A549 (cell line): Measurements from ENCODE around the gene FATE1.

Experiments used
- CHD2 ChIP-seq: fragments of 150-350 bp; IDR thresholded peaks from 2 replicates; pipeline ENCODE4 v1.6.1; 2014; ENCODE audit warnings: low read length; ENCODE audit not compliant: partially characterized antibody
- EP300 ChIP-seq, 2 experiments: fragments of >200 bp; sonication (Bioruptor Twin); formaldehyde crosslinking; IDR thresholded peaks; 2 replicates in 1 of 2; 3 replicates in 1 of 2; pipeline ENCODE4 v1.6.1; 2016 to 2017
- HOXB13 ChIP-seq: fragments of 250-450 bp; sonication (Bioruptor Pico); IDR thresholded peaks from 2 replicates; pipeline ENCODE4 v1.5.0; 2020; ENCODE audit warnings: low read depth, mild to moderate bottlenecking, moderate library complexity
- MAZ ChIP-seq: fragments of 150-350 bp; IDR thresholded peaks from 2 replicates; pipeline ENCODE4 v1.6.1; 2014; ENCODE audit warnings: antibody characterized with exemption, low read depth, low read length, borderline replicate concordance
- PHF8 ChIP-seq: fragments of 200-600 bp; sonication (generic); IDR thresholded peaks from 2 replicates; pipeline ENCODE4 v1.6.1; 2016; ENCODE audit warnings: low read depth, mild to moderate bottlenecking, antibody characterized with exemption, moderate library complexity, borderline replicate concordance
- POLR2A ChIP-seq: IDR thresholded peaks from 2 replicates; pipeline ENCODE4 v1.6.1; 2012; ENCODE audit warnings: mild to moderate bottlenecking, low read length
- POLR2AphosphoS2 ChIP-seq: conservative IDR thresholded peaks from 2 replicates; pipeline ENCODE4 v1.6.1; 2012; ENCODE audit warnings: low read length, improper control_type of control experiment, inconsistent platforms
- RAD21 ChIP-seq, 2 experiments: fragments of >200 bp in 1 of 2; sonication (Bioruptor Twin) in 1 of 2; formaldehyde crosslinking in 1 of 2; IDR thresholded peaks in 1 of 2; conservative IDR thresholded peaks in 1 of 2; 2 replicates in 1 of 2; 3 replicates in 1 of 2; pipeline ENCODE4 v1.6.1; 2012 to 2018; ENCODE audit warnings: inconsistent platforms in 1 of 2
- RNF2 ChIP-seq: fragments of 200-600 bp; sonication (generic); IDR thresholded peaks from 2 replicates; pipeline ENCODE4 v1.6.1; 2016; ENCODE audit warnings: low read depth, mild to moderate bottlenecking, antibody characterized with exemption, moderate library complexity, borderline replicate concordance
- SREBF2 ChIP-seq: fragments of 450-650 bp; IDR thresholded peaks from 2 replicates; pipeline ENCODE4 v1.6.1; 2014; ENCODE audit warnings: mild to moderate bottlenecking, moderate library complexity
- TF ChIP-seq, protein P1 (sequence below): fragments of >200 bp; sonication (Bioruptor Twin); formaldehyde crosslinking; IDR thresholded peaks from 3 replicates; pipeline ENCODE4 v1.5.1; 2016

DNA sequence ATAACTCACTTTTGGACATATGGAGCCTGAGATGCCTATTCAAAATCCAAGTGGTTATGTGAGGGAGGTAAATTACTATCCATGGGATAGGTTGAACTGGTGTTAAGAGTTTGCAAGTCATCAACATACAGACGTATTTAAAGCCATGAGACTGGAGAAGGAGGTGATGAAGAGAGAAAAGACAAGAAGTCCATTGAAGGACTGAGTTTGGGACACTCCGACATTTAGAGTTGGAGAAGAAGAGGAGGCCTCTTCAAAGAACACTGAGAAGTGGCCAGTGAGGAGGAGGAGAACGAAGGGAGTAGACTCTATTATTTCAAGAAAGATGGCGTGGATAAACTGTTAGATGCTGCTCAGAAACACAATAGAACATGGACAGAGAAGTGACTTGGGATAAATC is 18.6 kb downstream of the FATE1 start, which contains the start of gene CNGA2:
- TF ChIP-seq, protein P1, sequence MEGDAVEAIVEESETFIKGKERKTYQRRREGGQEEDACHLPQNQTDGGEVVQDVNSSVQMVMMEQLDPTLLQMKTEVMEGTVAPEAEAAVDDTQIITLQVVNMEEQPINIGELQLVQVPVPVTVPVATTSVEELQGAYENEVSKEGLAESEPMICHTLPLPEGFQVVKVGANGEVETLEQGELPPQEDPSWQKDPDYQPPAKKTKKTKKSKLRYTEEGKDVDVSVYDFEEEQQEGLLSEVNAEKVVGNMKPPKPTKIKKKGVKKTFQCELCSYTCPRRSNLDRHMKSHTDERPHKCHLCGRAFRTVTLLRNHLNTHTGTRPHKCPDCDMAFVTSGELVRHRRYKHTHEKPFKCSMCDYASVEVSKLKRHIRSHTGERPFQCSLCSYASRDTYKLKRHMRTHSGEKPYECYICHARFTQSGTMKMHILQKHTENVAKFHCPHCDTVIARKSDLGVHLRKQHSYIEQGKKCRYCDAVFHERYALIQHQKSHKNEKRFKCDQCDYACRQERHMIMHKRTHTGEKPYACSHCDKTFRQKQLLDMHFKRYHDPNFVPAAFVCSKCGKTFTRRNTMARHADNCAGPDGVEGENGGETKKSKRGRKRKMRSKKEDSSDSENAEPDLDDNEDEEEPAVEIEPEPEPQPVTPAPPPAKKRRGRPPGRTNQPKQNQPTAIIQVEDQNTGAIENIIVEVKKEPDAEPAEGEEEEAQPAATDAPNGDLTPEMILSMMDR = no peak
- TF ChIP-seq POLR2AphosphoS2 (no peak), EP300 (IDR thresholded peaks at IDR 0.05) (no peak), POLR2A (no peak), RNF2 (no peak), SREBF2 (no peak), PHF8 (no peak), MAZ (no peak), RAD21 (conservative IDR thresholded peaks at IDR 0.05 in 1 of 2, IDR thresholded peaks at IDR 0.05 in 1 of 2) (no peak), CHD2 (no peak), HOXB13 (CRISPR knock-in tag) (no peak)
